GM18519 (cell line): ENCODE measurements around the gene C19orf73.

Experiments used
- ATAC-seq: cut with Tn5 transposase; IDR thresholded peaks from one replicate; pipeline ENCODE4 v1.9.1; 2021; ENCODE audit warnings: mild to moderate bottlenecking, moderate library complexity; ENCODE audit not compliant: unreplicated experiment, low FRiP score

Gene C19orf73

GRCh38 chr19:49071860-49072547 lies 46.9 kb downstream of the C19orf73 start:
- no peak for ATAC-seq

DNA sequence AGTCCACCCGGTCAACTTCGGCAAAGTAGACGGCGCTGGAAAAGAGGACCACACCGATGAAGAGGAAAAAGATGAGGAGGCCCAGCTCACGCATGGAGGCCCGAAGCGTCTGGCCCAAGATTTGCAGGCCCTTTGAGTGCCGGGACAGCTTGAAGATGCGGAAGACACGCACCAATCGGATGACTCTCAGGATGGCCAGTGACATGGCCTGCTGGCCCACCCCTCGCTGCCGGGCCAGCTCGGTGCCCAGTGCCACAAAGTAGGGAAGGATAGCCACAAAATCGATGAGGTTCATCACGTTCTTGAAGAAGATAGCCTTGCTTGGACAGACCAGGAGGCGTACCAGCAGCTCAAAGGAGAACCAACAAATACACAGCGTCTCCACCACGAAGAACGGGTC lies 48.5 kb downstream of the C19orf73 start:
- ATAC-seq, result no peak

- ATAC-seq, result no peak
Measured at GRCh38 chr19:49069026-49069425, 49.9 kb downstream of the C19orf73 start.
